A673 (cell line): ENCODE data around the gene HES1.

ENCODE experiments used
- CTCF ChIP-seq: fragments of 300-800, 200-600 bp; sonication (generic); conservative IDR thresholded peaks from 2 replicates; pipeline ENCODE4 v1.5.1; 2017; ENCODE audit warnings: low read depth, mild to moderate bottlenecking, antibody characterized with exemption, low read length, moderate library complexity, mixed read lengths
- EZH2 ChIP-seq: fragments of 200-600 bp; sonication (generic); IDR thresholded peaks from 2 replicates; pipeline ENCODE4 v1.6.1; 2017; ENCODE audit warnings: borderline replicate concordance, low read depth, mild to moderate bottlenecking, mixed read lengths, antibody characterized with exemption, low read length; ENCODE audit not compliant: poor library complexity, severe bottlenecking

DNA sequence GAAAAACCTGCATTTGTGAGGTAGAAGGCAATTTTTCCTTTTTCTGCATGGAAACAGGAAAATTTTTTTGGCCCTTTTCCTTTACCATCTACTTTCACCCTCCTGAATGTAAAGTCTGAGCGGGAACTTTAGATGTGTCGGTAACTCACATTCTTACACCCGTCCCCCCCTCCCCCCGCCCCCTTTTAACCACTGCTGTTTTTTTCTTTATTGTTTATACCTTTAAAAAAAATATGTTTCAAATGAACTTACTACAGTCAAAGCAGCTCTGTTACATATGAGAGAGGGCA lies 487 bp upstream of the HES1 start:
- TF ChIP-seq CTCF (no peak), EZH2 (no peak)
